ENCODE measurements around the gene CDRT4. TPM values are rescaled to one million over a fixed set of nuclear protein-coding genes. Genes with fewer than 3 reads are reported as not detected.

The CDRT4 gene
- total RNA-seq, 1 donor from 2014 or later, result 9.1 TPM

DNA sequence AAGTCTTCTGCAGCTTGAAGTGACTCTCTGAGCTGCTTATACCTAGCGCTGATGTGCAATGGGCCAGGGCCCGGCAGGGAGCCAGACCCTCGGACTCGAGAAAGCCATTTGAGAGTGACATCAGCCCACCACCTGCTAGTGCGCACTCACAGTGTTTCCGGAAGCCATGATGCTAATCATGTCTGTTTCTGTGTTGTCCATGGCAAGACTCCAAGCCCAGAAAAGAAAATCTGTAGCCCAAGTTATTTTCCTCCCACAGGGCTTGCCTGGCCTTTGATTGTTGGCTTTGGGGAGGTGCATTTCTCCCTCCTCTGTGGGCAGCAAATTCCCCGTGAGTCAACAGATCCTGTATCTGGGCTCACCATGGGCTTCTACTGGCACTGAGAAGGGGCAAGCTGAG, 1.8 kb upstream of the CDRT4 start:
- Mint-ChIP-seq H3K9me3 (ENCODE audit: low read depth) (no peaks in the 10 kb centered on the region), H3K27ac (ENCODE audit: unreplicated experiment) (peak overlapping the region; percentile 78)
- TF ChIP-seq, protein P1, sequence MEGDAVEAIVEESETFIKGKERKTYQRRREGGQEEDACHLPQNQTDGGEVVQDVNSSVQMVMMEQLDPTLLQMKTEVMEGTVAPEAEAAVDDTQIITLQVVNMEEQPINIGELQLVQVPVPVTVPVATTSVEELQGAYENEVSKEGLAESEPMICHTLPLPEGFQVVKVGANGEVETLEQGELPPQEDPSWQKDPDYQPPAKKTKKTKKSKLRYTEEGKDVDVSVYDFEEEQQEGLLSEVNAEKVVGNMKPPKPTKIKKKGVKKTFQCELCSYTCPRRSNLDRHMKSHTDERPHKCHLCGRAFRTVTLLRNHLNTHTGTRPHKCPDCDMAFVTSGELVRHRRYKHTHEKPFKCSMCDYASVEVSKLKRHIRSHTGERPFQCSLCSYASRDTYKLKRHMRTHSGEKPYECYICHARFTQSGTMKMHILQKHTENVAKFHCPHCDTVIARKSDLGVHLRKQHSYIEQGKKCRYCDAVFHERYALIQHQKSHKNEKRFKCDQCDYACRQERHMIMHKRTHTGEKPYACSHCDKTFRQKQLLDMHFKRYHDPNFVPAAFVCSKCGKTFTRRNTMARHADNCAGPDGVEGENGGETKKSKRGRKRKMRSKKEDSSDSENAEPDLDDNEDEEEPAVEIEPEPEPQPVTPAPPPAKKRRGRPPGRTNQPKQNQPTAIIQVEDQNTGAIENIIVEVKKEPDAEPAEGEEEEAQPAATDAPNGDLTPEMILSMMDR (IDR thresholded peaks at IDR 0.05), result no peak

DNA sequence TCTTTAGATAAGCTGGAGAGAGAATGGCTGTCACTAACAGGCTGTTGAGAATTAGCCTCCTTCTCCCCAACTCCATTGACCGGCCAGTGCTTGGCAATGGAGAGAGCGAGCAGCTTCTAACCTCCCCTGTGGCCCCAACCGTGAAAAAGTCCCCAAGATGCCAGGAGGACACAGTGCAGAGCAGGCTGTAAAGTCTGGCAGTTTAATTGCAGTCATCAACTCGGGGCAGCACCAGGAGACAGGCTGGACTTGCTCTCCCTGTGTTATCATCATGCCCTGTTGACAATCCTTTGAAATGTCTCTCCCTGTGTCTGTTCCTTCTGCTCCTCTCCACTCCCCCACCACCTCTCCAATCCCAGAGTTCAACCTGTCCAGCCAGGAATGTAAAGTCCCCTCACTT, 705 bp upstream of the CDRT4 start:
- Mint-ChIP-seq H3K4me3 (ENCODE audit: unreplicated experiment) (no peak overlapping the region), H3K27me3 (ENCODE audit: low read depth) (no peaks in the 10 kb centered on the region), H3K36me3 (ENCODE audit: low read depth) (peaks cover 3% of the 10 kb centered on the region), H3K4me1 (ENCODE audit: low read depth) (peaks cover 27% of the 10 kb centered on the region), H3K27ac (ENCODE audit: unreplicated experiment) (peak overlapping the region; percentile 78), H3K9me3 (ENCODE audit: low read depth) (no peaks in the 10 kb centered on the region)
- DNase-seq (ENCODE audit: low spot score), result no peak
- TF ChIP-seq, protein P1 (IDR thresholded peaks at IDR 0.05), result no peak

More for the DNA sequence above, 1.8 kb upstream of the CDRT4 start:
- Mint-ChIP-seq H3K4me1 (ENCODE audit: low read depth) (peaks cover 27% of the 10 kb centered on the region), H3K4me3 (ENCODE audit: unreplicated experiment) (no peak overlapping the region), H3K27me3 (ENCODE audit: low read depth) (no peaks in the 10 kb centered on the region), H3K36me3 (ENCODE audit: low read depth) (peaks cover 6% of the 10 kb centered on the region)
- DNase-seq (ENCODE audit: low spot score), result no peak

DNA sequence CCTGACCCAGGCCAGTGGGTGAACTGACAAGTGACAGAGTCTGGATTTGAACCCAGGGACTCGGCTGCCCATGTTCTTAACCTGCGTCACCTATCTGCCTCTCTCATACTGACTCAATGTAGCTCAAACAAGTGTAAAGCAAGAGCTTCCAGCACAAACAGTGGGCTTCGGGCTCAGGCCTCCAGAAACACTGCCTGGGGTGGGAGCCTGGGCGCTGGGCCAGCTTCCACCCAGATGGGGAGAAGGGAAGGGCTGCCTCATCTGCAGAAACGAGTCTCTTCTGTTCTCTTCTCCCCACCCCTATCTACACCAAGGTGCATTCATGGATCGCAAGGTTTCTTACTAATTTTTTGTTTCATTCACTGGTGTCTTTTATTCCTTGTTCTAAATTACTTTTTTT, 1.3 kb downstream of the CDRT4 start:
- Mint-ChIP-seq H3K4me3 (ENCODE audit: unreplicated experiment) (no peak overlapping the region), H3K9me3 (ENCODE audit: low read depth) (no peaks in the 10 kb centered on the region), H3K4me1 (ENCODE audit: low read depth) (peaks cover 32% of the 10 kb centered on the region), H3K27ac (ENCODE audit: unreplicated experiment) (no peak overlapping the region), H3K36me3 (ENCODE audit: low read depth) (no peaks in the 10 kb centered on the region), H3K27me3 (ENCODE audit: low read depth) (no peaks in the 10 kb centered on the region)
- TF ChIP-seq, protein P1 (IDR thresholded peaks at IDR 0.05), result no peak
- DNase-seq (ENCODE audit: low spot score), result no peak

DNA sequence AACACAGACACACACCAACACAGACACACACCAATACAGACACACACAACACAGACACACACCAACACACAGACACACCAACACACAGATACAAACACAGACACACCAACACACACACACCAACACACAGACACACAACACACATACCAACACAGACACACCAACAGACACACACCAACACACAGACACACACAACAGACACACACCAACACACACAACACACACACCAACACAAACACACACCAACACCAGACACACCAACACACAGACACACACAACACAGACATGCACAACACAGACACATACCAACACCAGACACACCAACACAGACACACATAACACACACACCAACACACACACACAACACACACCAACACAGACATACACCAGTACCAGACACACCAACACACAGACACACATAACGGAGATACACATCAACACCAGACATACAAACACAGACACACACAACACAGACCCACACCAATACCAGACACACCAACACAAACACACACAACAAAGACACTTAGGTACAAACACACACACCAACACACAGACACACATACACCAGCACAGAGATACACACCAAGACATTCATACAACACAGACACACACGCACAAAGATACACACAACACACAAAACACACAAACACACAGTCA, 2.2 kb downstream of the CDRT4 start:
- Mint-ChIP-seq H3K36me3 (ENCODE audit: low read depth) (no peaks in the 10 kb centered on the region), H3K4me3 (ENCODE audit: unreplicated experiment) (no peak overlapping the region), H3K27ac (ENCODE audit: unreplicated experiment) (no peak overlapping the region), H3K4me1 (ENCODE audit: low read depth) (peaks cover 33% of the 10 kb centered on the region), H3K9me3 (ENCODE audit: low read depth) (no peaks in the 10 kb centered on the region), H3K27me3 (ENCODE audit: low read depth) (no peaks in the 10 kb centered on the region)
- no peak for DNase-seq (ENCODE audit: low spot score)
- TF ChIP-seq, protein P1 (IDR thresholded peaks at IDR 0.05), result no peak

DNA sequence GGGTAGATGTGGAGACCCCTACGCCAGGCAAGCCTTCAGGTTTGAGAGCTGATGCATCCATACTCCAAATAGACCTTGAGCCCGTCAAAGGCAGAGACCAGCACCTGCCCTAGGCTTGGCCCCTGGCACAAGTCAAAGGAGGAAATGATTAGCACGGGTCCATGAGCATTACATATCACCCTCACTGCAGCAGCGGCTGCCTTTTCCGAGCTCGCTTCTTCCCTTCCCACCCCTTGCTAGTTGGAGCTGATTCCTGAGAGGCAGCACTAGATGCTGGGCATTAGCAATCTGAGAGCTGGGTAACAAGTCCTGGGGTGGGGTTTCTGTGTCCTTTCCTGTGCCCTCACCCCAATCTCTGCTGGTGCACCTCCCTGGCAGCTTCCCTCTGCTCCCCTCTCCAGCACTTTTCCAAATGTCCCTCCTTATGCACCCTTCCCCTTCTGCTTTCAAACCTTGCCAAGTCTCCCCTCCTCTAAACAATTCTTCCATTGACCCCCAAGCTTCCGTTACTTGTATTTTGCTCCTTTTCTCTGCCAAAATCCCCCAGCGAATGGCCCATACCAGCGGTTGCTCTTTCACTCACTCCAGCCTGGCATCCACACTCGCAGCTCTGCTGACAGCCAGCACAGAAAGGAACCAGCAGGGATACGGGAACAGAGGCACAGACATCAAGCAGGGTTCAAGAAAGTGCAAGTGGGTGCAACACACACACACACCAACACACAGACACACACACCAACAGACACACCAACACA, 3.0 kb downstream of the CDRT4 start:
- Mint-ChIP-seq H3K4me3 (ENCODE audit: unreplicated experiment) (no peak overlapping the region), H3K9me3 (ENCODE audit: low read depth) (no peaks in the 10 kb centered on the region), H3K27ac (ENCODE audit: unreplicated experiment) (peak overlapping the region; percentile 94), H3K36me3 (ENCODE audit: low read depth) (peaks cover 3% of the 10 kb centered on the region), H3K27me3 (ENCODE audit: low read depth) (no peaks in the 10 kb centered on the region), H3K4me1 (ENCODE audit: low read depth) (peaks cover 31% of the 10 kb centered on the region)
- TF ChIP-seq, protein P1 (IDR thresholded peaks at IDR 0.05), result no peak
- no peak for DNase-seq (ENCODE audit: low spot score)

Measured in chondrocyte (in vitro differentiated cells).